Calu3 (cell line): ENCODE data around the gene MAF. TPM values are rescaled to one million over a fixed set of nuclear protein-coding genes. Genes with fewer than 3 reads are reported as not detected.

Source experiments
- BruUV-seq: library from RNA; stranded (reverse); fragments of 400-500 nt; replicated peaks from 2 replicates; lab custom pipeline; 2021; lab: Mats Ljungman, UMichigan
- CTCF ChIA-PET: fragments of 300-600 bp; sonication (Branson Sonifier 250); formaldehyde crosslinking; loops from one replicate; lab custom pipeline; 2022; ENCODE audit warnings: antibody characterized with exemption; lab: Charles Lee
- DNase-seq: peaks from one replicate; pipeline ENCODE4 v3.0.0; 2022
- H3K27ac Mint-ChIP-seq: one replicate; pipeline ENCODE4 v1.8.0; 2022; ENCODE audit warnings: mixed read lengths; ENCODE audit not compliant: unreplicated experiment
- H3K27me3 Mint-ChIP-seq: one replicate; pipeline ENCODE4 v1.8.0; 2022; ENCODE audit warnings: mixed read lengths; ENCODE audit not compliant: unreplicated experiment
- H3K36me3 Mint-ChIP-seq: one replicate; pipeline ENCODE4 v1.8.0; 2022; ENCODE audit warnings: mild to moderate bottlenecking, moderate library complexity, mixed read lengths; ENCODE audit not compliant: insufficient read depth, unreplicated experiment
- H3K4me1 Mint-ChIP-seq: one replicate; pipeline ENCODE4 v1.8.0; 2022; ENCODE audit warnings: mild to moderate bottlenecking, low read depth, mixed read lengths; ENCODE audit not compliant: unreplicated experiment
- H3K4me3 Mint-ChIP-seq: one replicate; pipeline ENCODE4 v1.8.0; 2022; ENCODE audit warnings: mild to moderate bottlenecking, low read depth, moderate library complexity, mixed read lengths; ENCODE audit not compliant: unreplicated experiment
- H3K9me3 Mint-ChIP-seq: one replicate; pipeline ENCODE4 v1.8.0; 2022; ENCODE audit warnings: low read depth, mixed read lengths; ENCODE audit not compliant: unreplicated experiment
- intact Hi-C: fragments of 100-400 bp; cut with micrococcal nuclease; formaldehyde crosslinking; loops from one replicate; pipeline ENCODE4 v1.10.0; 2022; ENCODE audit not compliant: unreplicated experiment
- total RNA-seq: library from RNA; stranded (reverse); gene quantifications from 2 replicates; pipeline ENCODE4 v1.2.3, GENCODE V29; 2022
- TF ChIP-seq, protein P1 (sequence below): fragments of 200-600 bp; IDR thresholded peaks from one replicate; pipeline ENCODE4 v1.8.0; 2022; ENCODE audit warnings: antibody characterized with exemption; ENCODE audit not compliant: unreplicated experiment

Gene MAF
- total RNA-seq, 1 experiment from 2014 or later: 0.97 TPM

DNA sequence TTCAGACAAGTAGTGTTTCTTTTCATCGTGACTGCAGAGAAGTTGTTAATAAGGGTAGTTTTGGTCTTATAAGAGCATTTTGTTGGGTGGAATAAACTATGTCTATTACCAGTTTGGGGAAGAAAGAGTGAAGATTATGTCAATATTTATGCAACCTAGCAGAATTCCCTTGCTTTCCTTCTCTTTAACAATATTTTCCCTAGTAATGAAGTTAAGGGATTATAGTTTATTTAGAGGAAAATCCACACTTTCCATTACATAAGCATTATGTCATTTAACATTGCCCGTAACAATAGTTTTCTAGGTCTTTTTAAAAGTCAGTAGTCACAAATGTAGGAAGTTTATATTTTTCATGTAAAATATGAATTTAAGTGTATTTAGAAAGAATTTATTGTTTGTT, 2.5 kb upstream of the MAF start:
- Mint-ChIP-seq H3K27me3 (peaks cover 66% of the 10 kb centered on the region), H3K4me3 (no peak overlapping the region), H3K36me3 (peaks cover 28% of the 10 kb centered on the region), H3K4me1 (peaks cover 32% of the 10 kb centered on the region), H3K27ac (no peak overlapping the region), H3K9me3 (no peaks in the 10 kb centered on the region)
- CTCF ChIA-PET: no interaction called here
- DNase-seq: no peak
- BruUV-seq: no TSS peak
- intact Hi-C loops: loop anchor here (2.0 to 5.0 kb wide), 8 partner anchors 39 to 1480 kb away; no protein-coding TSS in a partner anchor
- TF ChIP-seq, protein P1, sequence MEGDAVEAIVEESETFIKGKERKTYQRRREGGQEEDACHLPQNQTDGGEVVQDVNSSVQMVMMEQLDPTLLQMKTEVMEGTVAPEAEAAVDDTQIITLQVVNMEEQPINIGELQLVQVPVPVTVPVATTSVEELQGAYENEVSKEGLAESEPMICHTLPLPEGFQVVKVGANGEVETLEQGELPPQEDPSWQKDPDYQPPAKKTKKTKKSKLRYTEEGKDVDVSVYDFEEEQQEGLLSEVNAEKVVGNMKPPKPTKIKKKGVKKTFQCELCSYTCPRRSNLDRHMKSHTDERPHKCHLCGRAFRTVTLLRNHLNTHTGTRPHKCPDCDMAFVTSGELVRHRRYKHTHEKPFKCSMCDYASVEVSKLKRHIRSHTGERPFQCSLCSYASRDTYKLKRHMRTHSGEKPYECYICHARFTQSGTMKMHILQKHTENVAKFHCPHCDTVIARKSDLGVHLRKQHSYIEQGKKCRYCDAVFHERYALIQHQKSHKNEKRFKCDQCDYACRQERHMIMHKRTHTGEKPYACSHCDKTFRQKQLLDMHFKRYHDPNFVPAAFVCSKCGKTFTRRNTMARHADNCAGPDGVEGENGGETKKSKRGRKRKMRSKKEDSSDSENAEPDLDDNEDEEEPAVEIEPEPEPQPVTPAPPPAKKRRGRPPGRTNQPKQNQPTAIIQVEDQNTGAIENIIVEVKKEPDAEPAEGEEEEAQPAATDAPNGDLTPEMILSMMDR: no peak

DNA sequence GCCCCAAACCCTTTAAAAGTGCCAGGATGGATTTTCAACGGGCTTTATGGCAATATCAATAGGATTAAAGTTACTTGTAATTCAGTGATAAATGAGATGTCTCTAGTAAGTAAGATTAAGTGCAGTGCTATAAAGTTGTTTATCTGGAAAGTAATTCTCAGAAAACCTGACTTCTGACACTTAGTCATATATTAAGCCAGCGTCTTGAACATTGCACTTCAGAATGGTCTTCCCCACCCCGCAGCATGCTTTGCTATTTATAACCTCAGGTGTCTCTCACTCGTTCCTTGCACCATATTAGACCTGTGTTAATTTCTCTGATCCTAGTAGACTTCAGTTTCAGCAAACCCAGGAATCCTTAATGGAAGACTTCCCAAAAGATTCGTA, 2.1 kb upstream of the MAF start:
- no peak overlapping the region for H3K4me3 Mint-ChIP-seq
- H3K9me3 Mint-ChIP-seq: no peaks in the 10 kb centered on the region
- peaks cover 30% of the 10 kb centered on the region for H3K36me3 Mint-ChIP-seq
- peaks cover 66% of the 10 kb centered on the region for H3K27me3 Mint-ChIP-seq
- intact Hi-C loops: loop anchor here (2.0 to 5.0 kb wide), 8 partner anchors 40 to 1480 kb away; no protein-coding TSS in a partner anchor
- H3K4me1 Mint-ChIP-seq: peaks cover 29% of the 10 kb centered on the region
- no peak overlapping the region for H3K27ac Mint-ChIP-seq
- DNase-seq: no peak
- TF ChIP-seq, protein P1: no peak
- BruUV-seq: no TSS peak
- CTCF ChIA-PET: interaction anchor here (0.7 to 2.5 kb wide), 13 partner anchors 10 to 770 kb away, joined by 3 to 28 read pairs (median 4); no protein-coding TSS in a partner anchor

DNA sequence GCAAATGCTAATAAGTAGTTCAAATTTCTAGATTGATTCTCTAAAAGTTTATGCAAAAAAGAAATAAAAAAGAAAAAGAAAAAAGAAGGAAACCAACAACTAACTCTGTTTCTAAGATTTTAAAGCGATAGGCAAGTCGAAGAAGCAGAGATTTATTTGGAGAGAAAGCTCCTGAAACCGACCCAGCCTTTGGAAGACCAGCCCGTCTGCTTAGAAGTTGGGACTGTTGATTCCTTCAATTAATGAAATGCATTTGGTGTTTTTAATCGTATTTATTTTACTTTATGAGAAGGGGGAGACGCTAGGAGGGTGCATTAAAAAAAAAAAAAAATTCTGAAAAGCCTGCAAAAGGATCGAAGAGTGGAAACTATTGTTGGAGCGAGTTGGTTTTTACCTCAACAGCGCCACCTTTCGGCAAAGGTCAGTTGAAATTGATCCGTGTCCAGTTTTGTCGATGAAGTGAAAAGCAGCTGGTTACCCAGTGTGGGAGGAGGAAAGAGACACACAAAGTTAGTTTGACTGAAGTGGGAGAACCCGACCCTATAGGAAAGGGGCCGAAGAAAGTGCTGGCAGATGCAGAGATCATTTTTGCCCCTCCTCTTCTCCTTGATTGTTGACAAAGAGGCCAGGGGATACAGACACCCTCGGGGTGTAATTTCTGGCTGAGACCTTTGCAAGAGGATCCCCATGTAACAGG, 1.5 kb upstream of the MAF start:
- DNase-seq: peak; percentile 82
- intact Hi-C loops: loop anchor here (2.0 to 5.0 kb wide), 8 partner anchors 40 to 1479 kb away; no protein-coding TSS in a partner anchor
- Mint-ChIP-seq H3K27me3 (peaks cover 64% of the 10 kb centered on the region), H3K9me3 (no peaks in the 10 kb centered on the region), H3K4me1 (peaks cover 24% of the 10 kb centered on the region), H3K27ac (peak overlapping the region; percentile 10), H3K4me3 (peak overlapping the region; percentile 81), H3K36me3 (peaks cover 30% of the 10 kb centered on the region)
- CTCF ChIA-PET: interaction anchor here (0.7 to 2.5 kb wide), 14 partner anchors 11 to 864 kb away, joined by 3 to 28 read pairs (median 4); no protein-coding TSS in a partner anchor
- TF ChIP-seq, protein P1: peak; percentile 84
- BruUV-seq: no TSS peak

DNA sequence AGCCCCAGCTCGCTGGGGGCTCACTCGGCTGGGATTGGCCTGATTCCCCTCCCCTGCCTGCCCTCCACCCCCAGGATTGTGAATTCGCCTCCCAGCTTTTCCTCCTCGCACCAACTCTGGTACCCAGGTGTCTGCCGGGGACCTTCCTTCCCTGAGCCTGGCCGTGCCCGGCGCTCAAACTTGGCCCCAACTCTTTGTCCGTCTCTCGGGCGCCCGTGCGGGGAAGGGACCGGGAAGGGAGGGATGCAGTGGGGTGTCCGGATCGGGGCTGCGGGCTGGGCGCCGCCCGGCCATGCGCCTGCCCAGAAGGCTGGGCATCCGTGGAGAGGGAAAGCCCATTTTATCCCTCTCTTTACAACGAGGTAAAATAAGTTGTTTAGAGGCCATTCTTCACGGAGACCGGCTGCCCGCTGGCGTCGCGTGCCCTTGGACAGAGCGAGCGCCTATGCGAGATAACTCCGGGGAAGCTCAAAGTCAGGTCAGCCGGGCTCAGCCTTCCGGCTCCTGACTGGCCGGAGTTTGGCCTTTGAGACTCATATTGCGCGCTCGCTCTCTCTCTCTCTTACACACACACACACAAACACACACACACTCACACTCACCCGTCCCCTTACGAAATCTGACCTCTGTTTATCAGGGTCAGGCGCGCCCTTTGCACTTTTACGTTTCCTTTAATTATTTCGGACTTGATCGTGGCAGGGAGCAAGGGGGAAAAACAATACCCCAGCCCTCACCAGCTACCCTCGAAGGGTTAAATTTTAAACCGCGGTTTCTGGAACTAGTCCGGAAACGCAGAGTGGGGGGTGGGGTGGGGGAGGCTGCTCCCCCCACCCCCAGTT, 774 bp upstream of the MAF start:
- peak overlapping the region; percentile 91 for H3K27ac Mint-ChIP-seq
- peaks cover 63% of the 10 kb centered on the region for H3K27me3 Mint-ChIP-seq
- TF ChIP-seq, protein P1: no peak
- H3K4me1 Mint-ChIP-seq: peaks cover 24% of the 10 kb centered on the region
- no TSS peak for BruUV-seq
- H3K9me3 Mint-ChIP-seq: no peaks in the 10 kb centered on the region
- H3K4me3 Mint-ChIP-seq: peak overlapping the region; percentile 81
- CTCF ChIA-PET: interaction anchor here (0.6 to 2.5 kb wide), 6 partner anchors 12 to 865 kb away, joined by 3 to 28 read pairs (median 4); no protein-coding TSS in a partner anchor
- intact Hi-C loops: loop anchor here (5.0 kb wide), 7 partner anchors 41 to 1359 kb away; no protein-coding TSS in a partner anchor
- peak; percentile 22 for DNase-seq
- peaks cover 30% of the 10 kb centered on the region for H3K36me3 Mint-ChIP-seq
